Loucy (cell line): ENCODE data around the gene ABCA10.

Experiments
- EZH2phosphoT487 ChIP-seq: fragments of 200-600 bp; IDR thresholded peaks from 2 replicates; pipeline ENCODE4 v1.6.1; 2018; ENCODE audit warnings: antibody characterized with exemption, mild to moderate bottlenecking, moderate library complexity, borderline replicate concordance
- TF ChIP-seq, protein P1 (sequence below): fragments of 200-600 bp; sonication (generic); conservative IDR thresholded peaks from 2 replicates; pipeline ENCODE4 v1.5.1; 2014; ENCODE audit warnings: mild to moderate bottlenecking, antibody characterized with exemption, low read length

DNA sequence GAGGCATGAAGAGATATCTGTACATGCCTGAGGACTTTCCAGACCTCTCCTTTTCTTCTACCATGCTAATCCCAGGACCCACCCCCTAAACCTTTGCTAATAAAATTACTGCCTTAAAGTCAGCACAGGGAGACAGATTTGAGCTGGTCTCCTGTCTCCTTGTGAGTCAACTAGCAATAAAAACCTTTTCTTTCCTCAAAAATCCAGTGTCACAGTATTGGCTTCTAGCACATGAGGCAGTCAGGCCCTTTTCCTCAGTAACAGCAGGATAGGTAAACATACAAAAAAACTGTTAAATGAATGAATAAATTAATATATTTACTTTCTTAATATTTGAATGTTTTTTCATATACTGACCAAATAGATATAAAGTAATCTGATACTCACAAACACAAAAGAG, 41.3 kb downstream of the ABCA10 start:
- TF ChIP-seq, protein P1, sequence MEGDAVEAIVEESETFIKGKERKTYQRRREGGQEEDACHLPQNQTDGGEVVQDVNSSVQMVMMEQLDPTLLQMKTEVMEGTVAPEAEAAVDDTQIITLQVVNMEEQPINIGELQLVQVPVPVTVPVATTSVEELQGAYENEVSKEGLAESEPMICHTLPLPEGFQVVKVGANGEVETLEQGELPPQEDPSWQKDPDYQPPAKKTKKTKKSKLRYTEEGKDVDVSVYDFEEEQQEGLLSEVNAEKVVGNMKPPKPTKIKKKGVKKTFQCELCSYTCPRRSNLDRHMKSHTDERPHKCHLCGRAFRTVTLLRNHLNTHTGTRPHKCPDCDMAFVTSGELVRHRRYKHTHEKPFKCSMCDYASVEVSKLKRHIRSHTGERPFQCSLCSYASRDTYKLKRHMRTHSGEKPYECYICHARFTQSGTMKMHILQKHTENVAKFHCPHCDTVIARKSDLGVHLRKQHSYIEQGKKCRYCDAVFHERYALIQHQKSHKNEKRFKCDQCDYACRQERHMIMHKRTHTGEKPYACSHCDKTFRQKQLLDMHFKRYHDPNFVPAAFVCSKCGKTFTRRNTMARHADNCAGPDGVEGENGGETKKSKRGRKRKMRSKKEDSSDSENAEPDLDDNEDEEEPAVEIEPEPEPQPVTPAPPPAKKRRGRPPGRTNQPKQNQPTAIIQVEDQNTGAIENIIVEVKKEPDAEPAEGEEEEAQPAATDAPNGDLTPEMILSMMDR = no peak
- no peak for TF ChIP-seq EZH2phosphoT487
